Measurements from ENCODE around the gene CALD1.

The CALD1 gene

DNA sequence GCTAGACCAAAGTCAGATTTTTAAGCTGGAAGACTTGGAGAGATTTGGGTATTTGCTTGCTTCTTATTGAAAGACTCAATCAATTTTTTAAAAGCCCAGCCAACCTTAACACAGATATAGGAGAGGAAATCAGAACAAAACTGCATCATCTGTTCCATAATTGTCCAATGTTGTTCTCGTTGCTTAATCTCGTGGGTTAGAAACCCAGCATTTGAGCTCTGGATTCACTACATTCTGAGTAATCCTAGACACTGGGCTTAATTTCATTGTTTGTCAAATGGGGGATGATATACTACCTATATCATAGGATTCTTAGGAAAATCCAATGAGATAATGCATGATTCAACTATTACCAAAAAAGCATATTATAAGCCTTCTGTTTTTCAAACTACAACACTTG is 48.9 kb downstream of the CALD1 start:
- no peak overlapping the region for H3K9ac ChIP-seq (ENCODE audit: low read length)

GRCh38 chr7:134829380-134829986 is 50.0 kb downstream of the CALD1 start:
- Histone ChIP-seq H3K36me3 (ENCODE audit: control insufficient read depth in 1 of 2, insufficient read depth in 2 of 2, low read length in 2 of 2) (peaks cover 2% of the 10 kb centered on the region in 2 experiments), H3K9me3 (ENCODE audit: insufficient read depth, low read depth, low read length) (no peaks in the 10 kb centered on the region), H3K27ac (ENCODE audit: low read depth, low read length) (no peak overlapping the region), H4K12ac (ENCODE audit: low read depth, low read length) (no peak overlapping the region), H3K4ac (ENCODE audit: low read depth, low read length) (peak overlapping the region; percentile 76), H3K23ac (ENCODE audit: low read length) (no peak overlapping the region), H3K4me2 (ENCODE audit: low read length) (no peak overlapping the region), H3K18ac (ENCODE audit: low read length) (no peak overlapping the region), H4K91ac (ENCODE audit: low read depth, low read length) (no peak overlapping the region), H3K79me2 (ENCODE audit: control insufficient read depth, insufficient read depth, low read length, poor library complexity) (peaks cover 5% of the 10 kb centered on the region), H4K8ac (ENCODE audit: low read depth, low read length) (no peak overlapping the region), H2BK5ac (ENCODE audit: low read depth, low read length, poor library complexity) (no peak overlapping the region), H3K4me3 (ENCODE audit: low read depth, low read length) (no peak overlapping the region), H3K79me1 (ENCODE audit: low read length) (peaks cover 17% of the 10 kb centered on the region), H3K14ac (ENCODE audit: low read length) (no peak overlapping the region), H2BK120ac (ENCODE audit: insufficient read depth, low read length, poor library complexity) (no peak overlapping the region), H2AFZ (ENCODE audit: insufficient read depth, low read length, poor library complexity) (no peak overlapping the region), H3K9ac (ENCODE audit: low read length) (no peak overlapping the region), H3K4me1 (ENCODE audit: control insufficient read depth in 1 of 2, insufficient read depth in 2 of 2, low read length in 2 of 2) (peaks cover 3 to 14% of the 10 kb centered on the region in 2 experiments), H2BK12ac (ENCODE audit: low read length) (no peak overlapping the region), H2AK5ac (ENCODE audit: low read length) (no peak overlapping the region), H3K27me3 (ENCODE audit: insufficient read depth, low read length) (no peaks in the 10 kb centered on the region)
- DNase-seq = no peak
- no CpG with 5 or more reads among the region's 3 CpGs for WGBS (ENCODE audit: extremely low coverage, insufficient coverage, insufficient read length)

More for the DNA sequence above, 48.9 kb downstream of the CALD1 start:
- Histone ChIP-seq H3K9me3 (ENCODE audit: insufficient read depth, low read depth, low read length) (no peaks in the 10 kb centered on the region), H4K12ac (ENCODE audit: low read depth, low read length) (no peak overlapping the region), H2BK12ac (ENCODE audit: low read length) (no peak overlapping the region), H2AK5ac (ENCODE audit: low read length) (no peak overlapping the region), H3K4me3 (ENCODE audit: low read depth, low read length) (no peak overlapping the region), H3K14ac (ENCODE audit: low read length) (no peak overlapping the region), H3K79me1 (ENCODE audit: low read length) (peaks cover 12% of the 10 kb centered on the region), H2BK5ac (ENCODE audit: low read depth, low read length, poor library complexity) (no peak overlapping the region), H3K4me1 (ENCODE audit: control insufficient read depth in 1 of 2, insufficient read depth in 2 of 2, low read length in 2 of 2) (peaks cover 3 to 12% of the 10 kb centered on the region in 2 experiments), H4K91ac (ENCODE audit: low read depth, low read length) (no peak overlapping the region), H3K79me2 (ENCODE audit: control insufficient read depth, insufficient read depth, low read length, poor library complexity) (peaks cover 5% of the 10 kb centered on the region), H2BK120ac (ENCODE audit: insufficient read depth, low read length, poor library complexity) (no peak overlapping the region), H3K18ac (ENCODE audit: low read length) (no peak overlapping the region), H4K8ac (ENCODE audit: low read depth, low read length) (no peak overlapping the region), H3K27ac (ENCODE audit: low read depth, low read length) (peak overlapping the region; percentile 25), H3K4me2 (ENCODE audit: low read length) (no peak overlapping the region), H2AFZ (ENCODE audit: insufficient read depth, low read length, poor library complexity) (no peak overlapping the region), H3K4ac (ENCODE audit: low read depth, low read length) (peak overlapping the region; percentile 89), H3K23ac (ENCODE audit: low read length) (no peak overlapping the region), H3K36me3 (ENCODE audit: control insufficient read depth in 1 of 2, insufficient read depth in 2 of 2, low read length in 2 of 2) (peaks cover 2% of the 10 kb centered on the region in 2 experiments), H3K27me3 (ENCODE audit: insufficient read depth, low read length) (no peaks in the 10 kb centered on the region)
- DNase-seq = no peak
- WGBS (ENCODE audit: extremely low coverage, insufficient coverage, insufficient read length) = no CpG with 5 or more reads among the region's 2 CpGs

GRCh38 chr7:134831862-134832261 is 52.4 kb downstream of the CALD1 start:
- Histone ChIP-seq H3K4me2 (ENCODE audit: low read length) (no peak overlapping the region), H2AK5ac (ENCODE audit: low read length) (peak overlapping the region; percentile 15), H3K4me1 (ENCODE audit: control insufficient read depth in 1 of 2, insufficient read depth in 2 of 2, low read length in 2 of 2) (peaks cover 8 to 24% of the 10 kb centered on the region in 2 experiments), H3K27ac (ENCODE audit: low read depth, low read length) (peak overlapping the region; percentile 68), H2BK120ac (ENCODE audit: insufficient read depth, low read length, poor library complexity) (peak overlapping the region; percentile 63), H3K14ac (ENCODE audit: low read length) (peak overlapping the region; percentile 20), H3K18ac (ENCODE audit: low read length) (peak overlapping the region; percentile 57), H2BK12ac (ENCODE audit: low read length) (peak overlapping the region; percentile 59), H3K36me3 (ENCODE audit: control insufficient read depth in 1 of 2, insufficient read depth in 2 of 2, low read length in 2 of 2) (peaks cover 2 to 6% of the 10 kb centered on the region in 2 experiments), H2AFZ (ENCODE audit: insufficient read depth, low read length, poor library complexity) (no peak overlapping the region), H3K79me1 (ENCODE audit: low read length) (peaks cover 21% of the 10 kb centered on the region), H3K79me2 (ENCODE audit: control insufficient read depth, insufficient read depth, low read length, poor library complexity) (peaks cover 8% of the 10 kb centered on the region), H3K27me3 (ENCODE audit: insufficient read depth, low read length) (no peaks in the 10 kb centered on the region), H3K23ac (ENCODE audit: low read length) (no peak overlapping the region), H3K9ac (ENCODE audit: low read length) (no peak overlapping the region), H3K4ac (ENCODE audit: low read depth, low read length) (peak overlapping the region; percentile 61), H4K91ac (ENCODE audit: low read depth, low read length) (peak overlapping the region; percentile 51), H4K12ac (ENCODE audit: low read depth, low read length) (no peak overlapping the region), H4K8ac (ENCODE audit: low read depth, low read length) (peak overlapping the region; percentile 43), H2BK5ac (ENCODE audit: low read depth, low read length, poor library complexity) (peak overlapping the region; percentile 42), H3K4me3 (ENCODE audit: low read depth, low read length) (no peak overlapping the region), H3K9me3 (ENCODE audit: insufficient read depth, low read depth, low read length) (no peaks in the 10 kb centered on the region)
- WGBS (ENCODE audit: extremely low coverage, insufficient coverage, insufficient read length) = no CpG with 5 or more reads among the region's 15 CpGs
- DNase-seq = peak in 1 of 2 donors; percentile 26

DNA sequence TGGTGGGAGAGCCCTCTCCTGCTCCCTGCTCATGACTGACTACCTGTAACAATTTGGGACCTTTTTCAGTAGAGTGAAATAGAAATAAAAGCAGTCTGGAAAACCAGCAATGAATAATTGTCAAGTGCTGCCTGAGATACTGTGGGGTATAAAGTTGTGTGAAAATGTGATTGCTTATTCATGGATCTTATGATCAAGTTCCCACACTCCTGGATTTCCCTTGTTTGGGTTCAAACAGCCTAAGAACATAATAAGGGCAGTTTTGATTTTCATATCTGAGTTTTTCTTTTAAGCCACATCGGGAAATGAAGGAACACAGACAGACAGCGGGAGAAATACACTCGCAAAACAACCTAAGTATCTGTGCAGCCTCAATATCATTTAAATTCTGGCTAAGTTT is 52.9 kb downstream of the CALD1 start:
- Histone ChIP-seq H4K91ac (ENCODE audit: low read depth, low read length) (peak overlapping the region; percentile 51), H3K4me3 (ENCODE audit: low read depth, low read length) (no peak overlapping the region), H3K9ac (ENCODE audit: low read length) (no peak overlapping the region), H3K23ac (ENCODE audit: low read length) (no peak overlapping the region), H3K4me2 (ENCODE audit: low read length) (no peak overlapping the region), H3K36me3 (ENCODE audit: control insufficient read depth in 1 of 2, insufficient read depth in 2 of 2, low read length in 2 of 2) (peaks cover 2 to 6% of the 10 kb centered on the region in 2 experiments), H4K8ac (ENCODE audit: low read depth, low read length) (no peak overlapping the region), H3K79me1 (ENCODE audit: low read length) (peaks cover 21% of the 10 kb centered on the region), H2BK5ac (ENCODE audit: low read depth, low read length, poor library complexity) (peak overlapping the region; percentile 33), H3K79me2 (ENCODE audit: control insufficient read depth, insufficient read depth, low read length, poor library complexity) (peaks cover 8% of the 10 kb centered on the region), H3K9me3 (ENCODE audit: insufficient read depth, low read depth, low read length) (no peaks in the 10 kb centered on the region), H2AFZ (ENCODE audit: insufficient read depth, low read length, poor library complexity) (no peak overlapping the region), H2AK5ac (ENCODE audit: low read length) (no peak overlapping the region), H3K18ac (ENCODE audit: low read length) (no peak overlapping the region), H2BK12ac (ENCODE audit: low read length) (peak overlapping the region; percentile 43), H3K27me3 (ENCODE audit: insufficient read depth, low read length) (no peaks in the 10 kb centered on the region), H3K14ac (ENCODE audit: low read length) (no peak overlapping the region), H4K12ac (ENCODE audit: low read depth, low read length) (no peak overlapping the region), H3K27ac (ENCODE audit: low read depth, low read length) (peak overlapping the region; percentile 68), H3K4ac (ENCODE audit: low read depth, low read length) (no peak overlapping the region), H2BK120ac (ENCODE audit: insufficient read depth, low read length, poor library complexity) (no peak overlapping the region), H3K4me1 (ENCODE audit: control insufficient read depth in 1 of 2, insufficient read depth in 2 of 2, low read length in 2 of 2) (peaks cover 8 to 22% of the 10 kb centered on the region in 2 experiments)
- WGBS (ENCODE audit: extremely low coverage, insufficient coverage, insufficient read length) = no CpG with 5 or more reads among the region's 3 CpGs
- DNase-seq = no peak
